Measurements from ENCODE around the gene KRT28.

Gene KRT28, protein sequence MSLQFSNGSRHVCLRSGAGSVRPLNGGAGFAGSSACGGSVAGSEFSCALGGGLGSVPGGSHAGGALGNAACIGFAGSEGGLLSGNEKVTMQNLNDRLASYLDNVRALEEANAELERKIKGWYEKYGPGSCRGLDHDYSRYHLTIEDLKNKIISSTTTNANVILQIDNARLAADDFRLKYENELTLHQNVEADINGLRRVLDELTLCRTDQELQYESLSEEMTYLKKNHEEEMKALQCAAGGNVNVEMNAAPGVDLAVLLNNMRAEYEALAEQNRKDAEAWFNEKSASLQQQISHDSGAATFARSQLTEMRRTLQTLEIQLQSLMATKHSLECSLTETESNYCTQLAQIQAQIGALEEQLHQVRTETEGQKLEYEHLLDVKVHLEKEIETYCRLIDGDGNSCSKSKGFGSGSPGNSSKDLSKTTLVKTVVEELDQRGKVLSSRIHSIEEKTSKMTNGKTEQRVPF

DNA sequence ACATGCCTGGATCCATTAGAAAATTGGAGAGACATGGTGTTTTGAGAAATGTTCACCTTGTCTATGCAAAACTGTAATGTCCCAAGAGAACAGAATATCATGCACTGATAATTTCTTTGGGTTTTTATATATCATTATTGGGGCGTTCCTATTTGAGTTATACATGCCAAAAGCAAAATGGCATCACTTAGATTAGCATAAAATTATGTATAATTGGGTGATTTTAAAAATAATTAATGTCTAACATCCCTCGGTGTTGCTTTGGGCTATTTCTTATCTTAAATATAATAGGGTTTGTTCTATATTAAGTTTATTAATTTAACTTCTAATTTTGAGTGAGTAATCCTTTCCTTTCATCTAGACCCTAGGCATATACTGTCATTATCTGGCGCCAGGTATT, at the start of gene KRT28:
Gene KRT28, minus strand, starts transcription at position 101 of the 400 bp plus-strand sequence. Its CDS starts 66 bp downstream, at position 35.
- no peak within 1 kb of the TSS for H3K4me3 ChIP-seq (ENCODE audit: low read depth, low read length)

DNA sequence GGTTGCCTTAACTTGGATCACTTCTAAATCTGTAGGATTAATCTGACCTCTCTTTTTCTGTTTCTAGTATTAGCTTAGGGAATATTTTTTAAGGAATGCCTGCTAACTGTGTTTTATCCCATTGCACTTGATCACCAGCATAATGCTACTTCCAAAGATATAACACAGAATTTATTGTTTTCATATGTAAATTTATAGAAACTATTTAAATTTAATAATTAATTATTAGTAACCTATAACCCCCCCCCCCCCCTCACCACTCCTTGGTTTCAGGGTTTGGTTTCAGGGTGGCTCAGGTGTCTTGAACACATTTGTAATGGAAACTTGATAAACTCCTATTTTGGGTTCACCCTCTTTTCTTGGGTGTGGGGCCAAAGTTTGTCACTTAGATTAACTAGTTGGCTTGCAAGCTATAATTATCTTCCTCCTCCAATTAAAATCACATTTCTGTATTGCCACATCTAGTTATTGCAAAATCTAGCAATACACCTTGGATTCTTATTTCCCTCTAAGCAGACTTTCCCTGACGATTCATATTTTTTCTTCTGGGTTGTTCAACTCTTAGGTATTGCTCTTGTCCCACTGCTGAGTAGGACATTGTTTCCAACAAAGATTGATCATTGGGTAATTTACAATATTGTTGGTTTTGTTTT, 49.0 kb upstream of the KRT28 start:
- no peak overlapping the region for H3K4me3 ChIP-seq (ENCODE audit: low read depth, low read length)

DNA sequence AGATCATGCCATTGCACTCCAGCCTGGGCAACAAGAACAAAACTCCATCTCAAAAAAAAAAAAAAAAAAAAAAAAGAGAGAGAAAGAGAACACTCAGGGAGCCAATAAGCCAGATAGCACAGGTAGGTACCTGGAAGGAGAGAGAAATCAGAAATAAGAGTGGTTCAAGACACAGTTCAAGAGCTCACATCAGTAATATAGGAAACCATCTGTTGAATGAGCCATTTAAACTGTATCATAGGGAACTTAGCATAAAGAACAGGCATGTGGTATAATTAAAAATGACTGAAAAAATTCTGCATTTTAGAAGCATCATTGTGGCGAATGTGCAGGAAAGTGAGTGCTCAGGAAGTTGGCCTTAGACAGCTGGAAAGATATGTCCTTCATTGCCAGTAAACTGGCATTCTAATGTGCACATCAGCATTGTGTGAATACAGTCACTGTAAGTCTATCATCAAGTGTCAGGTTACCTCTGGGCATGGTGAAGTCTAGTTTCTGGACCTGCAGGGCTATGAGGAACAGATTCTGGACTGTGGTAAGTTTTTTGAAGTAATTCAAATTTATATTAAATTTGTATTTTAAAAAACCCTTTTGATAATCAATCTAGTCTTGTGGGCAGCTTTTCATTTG, 46.9 kb upstream of the KRT28 start:
- H3K4me3 ChIP-seq (ENCODE audit: low read depth, low read length) = no peak overlapping the region

DNA sequence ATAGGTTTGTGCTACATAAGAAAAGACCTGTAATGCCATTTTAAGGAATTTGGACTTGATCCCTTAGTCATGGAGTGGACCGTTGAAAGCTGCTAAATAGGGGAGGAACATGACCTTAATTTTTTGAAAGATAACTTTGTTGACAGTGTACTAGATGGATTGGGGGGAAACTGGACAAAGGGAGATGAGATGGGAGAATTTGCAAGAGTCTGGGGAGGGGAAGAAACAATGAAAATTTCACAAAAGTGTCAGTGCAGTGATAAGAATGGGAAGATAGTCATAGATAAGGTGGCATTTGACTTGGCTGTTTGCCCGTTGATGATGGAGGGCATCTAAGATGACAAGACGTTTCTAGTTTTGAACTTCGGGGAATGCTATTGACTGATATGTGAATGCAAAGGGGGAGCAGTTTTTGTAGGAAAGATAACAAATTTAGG, 44.9 kb upstream of the KRT28 start:
- no peak overlapping the region for H3K4me3 ChIP-seq (ENCODE audit: low read depth, low read length)

DNA sequence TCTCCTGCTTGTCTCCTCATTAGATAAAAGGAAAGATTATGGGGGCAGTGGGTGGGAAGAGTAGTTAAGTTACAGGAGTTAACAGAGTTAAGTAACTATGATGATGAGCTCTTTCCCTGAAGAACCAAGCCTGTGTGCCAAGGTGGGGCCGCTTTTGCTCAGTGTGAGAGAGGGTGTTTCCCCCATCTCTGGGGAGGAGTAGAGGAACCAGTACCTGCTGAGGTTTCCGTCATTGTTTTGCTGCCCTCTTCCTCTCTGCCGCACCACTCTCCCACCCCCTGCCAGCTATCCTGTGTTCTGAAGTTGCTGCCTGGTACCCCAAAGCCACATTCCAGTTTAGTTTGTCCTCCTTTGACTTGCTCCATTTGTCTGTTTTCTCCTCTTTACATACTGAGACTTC, 43.5 kb upstream of the KRT28 start:
- H3K4me3 ChIP-seq (ENCODE audit: low read depth, low read length) = no peak overlapping the region

DNA sequence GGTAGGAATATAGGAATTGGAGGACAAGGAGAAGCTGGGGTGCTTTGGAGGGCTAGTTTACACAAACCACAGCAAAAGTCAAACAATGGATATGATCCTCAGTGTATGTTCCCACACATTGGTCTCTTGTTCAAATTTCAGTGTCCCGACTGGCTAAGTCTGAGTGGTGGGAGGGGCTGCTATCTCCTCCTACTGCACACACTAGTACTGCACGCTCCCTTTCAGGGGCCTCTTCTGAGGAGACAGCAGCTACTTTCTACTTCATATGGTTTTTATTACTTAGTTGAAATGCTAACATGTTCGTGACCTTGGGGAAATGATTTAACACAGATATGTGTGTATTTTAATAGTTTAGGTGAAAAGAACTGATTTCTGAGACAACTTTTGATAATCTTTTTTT, 41.5 kb upstream of the KRT28 start:
- no peak overlapping the region for H3K4me3 ChIP-seq (ENCODE audit: low read depth, low read length)

DNA sequence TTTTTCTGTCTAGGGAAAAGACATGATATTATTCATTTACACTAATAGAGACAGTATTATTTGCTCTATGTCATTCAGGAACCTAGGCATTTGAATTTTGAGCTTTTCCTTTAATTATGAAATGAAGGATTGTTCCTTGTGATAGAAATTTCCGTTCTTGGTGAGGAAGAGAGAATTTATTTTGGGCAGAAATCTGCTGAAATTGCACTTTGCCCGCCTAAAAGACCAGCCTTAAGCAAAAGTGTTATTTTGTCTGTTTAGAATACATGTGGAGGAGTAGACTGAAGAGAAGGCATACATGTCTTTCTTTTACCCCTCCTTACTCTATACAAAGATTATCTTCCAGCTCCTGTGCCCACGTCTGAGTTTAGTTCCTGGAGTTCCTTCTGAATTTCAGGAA, 39.4 kb upstream of the KRT28 start:
- H3K4me3 ChIP-seq (ENCODE audit: low read depth, low read length) = no peak overlapping the region

DNA sequence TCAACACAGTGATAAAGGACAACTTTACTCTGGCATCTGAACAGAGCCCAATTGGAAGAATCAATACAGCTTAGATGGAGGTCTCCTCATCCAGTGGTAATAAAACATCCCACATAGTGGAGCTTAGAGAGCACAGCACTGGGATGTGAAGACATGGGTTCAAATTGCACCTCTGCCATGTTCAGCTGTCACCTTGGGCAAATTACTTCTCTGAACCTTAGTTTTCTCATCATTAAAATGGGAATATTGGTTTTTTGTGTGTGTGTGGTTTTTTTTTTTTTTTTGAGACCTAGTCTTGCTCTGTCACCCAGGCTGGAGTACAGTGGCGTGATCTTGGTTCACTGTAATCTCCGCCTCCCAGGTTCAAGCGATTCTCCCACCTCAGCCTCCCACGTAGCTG, 36.3 kb upstream of the KRT28 start:
- no peak overlapping the region for H3K4me3 ChIP-seq (ENCODE audit: low read depth, low read length)

DNA sequence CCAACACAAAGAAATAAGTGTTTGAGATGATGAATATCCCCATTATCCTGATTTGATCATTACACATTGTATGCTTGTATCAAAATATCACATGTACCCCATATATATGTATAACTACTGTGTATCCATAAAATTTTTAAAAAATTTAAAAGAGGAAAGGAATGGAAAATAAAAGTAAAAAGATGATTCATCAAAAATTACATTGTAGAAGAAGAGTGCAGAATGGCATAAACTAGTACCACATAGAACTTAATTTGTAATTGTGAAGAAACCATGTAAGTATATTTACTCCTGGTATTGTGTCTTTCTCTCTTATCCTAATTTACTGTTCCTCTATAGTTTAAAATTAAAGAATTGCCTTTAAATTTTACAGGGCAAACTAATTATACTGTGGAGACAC, 34.1 kb upstream of the KRT28 start:
- H3K4me3 ChIP-seq (ENCODE audit: low read depth, low read length) = no peak overlapping the region

DNA sequence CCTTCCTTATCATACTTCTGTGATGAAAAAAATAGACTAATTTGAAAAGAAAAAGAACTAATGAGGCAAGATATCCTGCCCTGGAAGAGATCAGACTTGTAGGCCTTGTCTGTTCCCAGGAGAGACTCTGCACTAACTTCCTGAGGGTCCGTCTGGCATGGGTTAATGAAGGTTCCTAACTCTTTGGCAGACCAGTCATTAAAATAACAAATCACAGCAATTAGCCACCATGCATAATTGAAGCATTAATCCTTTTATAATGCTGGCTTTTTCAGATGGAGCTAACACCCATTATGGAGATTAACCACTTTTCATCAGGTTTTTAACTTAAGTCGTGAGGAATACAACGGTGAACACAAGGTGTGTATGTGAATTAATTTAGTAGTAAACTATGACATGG, 33.1 kb upstream of the KRT28 start:
- H3K4me3 ChIP-seq (ENCODE audit: low read depth, low read length) = no peak overlapping the region

DNA sequence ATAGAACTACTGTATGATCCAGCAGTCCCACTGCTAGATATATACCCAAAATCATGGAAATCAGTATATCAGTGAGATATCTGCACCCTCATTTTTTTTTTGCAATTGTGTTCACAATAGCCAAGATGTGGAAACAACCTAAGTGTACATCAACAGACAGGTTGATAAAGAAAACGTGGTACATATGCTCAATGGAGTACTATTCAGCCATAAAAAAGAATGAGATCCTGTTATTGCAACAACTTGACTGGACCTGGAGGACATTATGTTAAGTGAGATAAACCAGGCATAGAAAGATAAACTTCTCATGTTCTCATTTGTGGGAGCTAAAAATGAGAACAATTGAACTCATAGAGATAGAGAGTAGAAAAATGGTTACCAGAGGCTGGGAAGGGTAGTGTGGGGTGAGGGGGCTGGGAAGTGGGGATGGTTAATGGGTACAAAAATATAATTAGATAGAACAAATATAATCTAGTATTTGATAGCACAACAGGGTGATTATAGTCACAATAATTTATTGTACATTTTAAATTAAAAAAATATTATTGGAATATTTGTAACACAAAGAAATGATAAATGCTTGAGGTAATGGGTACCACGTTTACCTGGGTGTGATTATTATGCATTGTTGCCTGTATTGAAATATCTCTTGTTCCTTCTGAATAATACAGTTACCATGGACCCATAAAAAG, 30.5 kb upstream of the KRT28 start:
- H3K4me3 ChIP-seq (ENCODE audit: low read depth, low read length) = no peak overlapping the region

DNA sequence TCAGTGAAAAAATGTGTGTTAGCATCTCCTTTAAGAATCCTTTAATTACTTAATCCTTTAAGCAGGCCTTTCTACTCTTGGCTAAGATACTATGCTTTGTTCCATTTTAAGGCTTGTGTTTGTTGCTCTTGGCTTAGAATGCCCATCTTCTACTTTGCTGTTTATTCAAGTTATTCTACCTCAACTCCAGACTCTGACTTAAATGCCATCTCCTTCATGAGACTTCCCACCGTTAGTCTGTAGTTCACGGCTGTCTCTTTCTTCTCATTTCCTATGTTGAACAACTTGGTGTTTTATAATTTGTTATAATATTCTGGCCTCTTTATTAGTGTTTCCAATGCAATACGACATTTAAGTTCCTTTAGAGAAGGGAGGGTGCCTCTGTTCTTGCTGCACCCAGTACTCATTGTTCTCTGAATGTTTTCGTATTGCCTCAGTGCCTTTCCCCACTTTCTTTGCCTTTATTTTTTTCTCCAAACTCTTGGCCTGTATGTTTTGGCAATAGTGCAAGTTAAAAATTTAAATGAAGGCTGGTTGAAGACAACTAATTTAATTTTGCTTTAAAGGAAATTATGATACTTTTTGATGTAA, 28.8 kb upstream of the KRT28 start:
- H3K4me3 ChIP-seq (ENCODE audit: low read depth, low read length) = no peak overlapping the region

DNA sequence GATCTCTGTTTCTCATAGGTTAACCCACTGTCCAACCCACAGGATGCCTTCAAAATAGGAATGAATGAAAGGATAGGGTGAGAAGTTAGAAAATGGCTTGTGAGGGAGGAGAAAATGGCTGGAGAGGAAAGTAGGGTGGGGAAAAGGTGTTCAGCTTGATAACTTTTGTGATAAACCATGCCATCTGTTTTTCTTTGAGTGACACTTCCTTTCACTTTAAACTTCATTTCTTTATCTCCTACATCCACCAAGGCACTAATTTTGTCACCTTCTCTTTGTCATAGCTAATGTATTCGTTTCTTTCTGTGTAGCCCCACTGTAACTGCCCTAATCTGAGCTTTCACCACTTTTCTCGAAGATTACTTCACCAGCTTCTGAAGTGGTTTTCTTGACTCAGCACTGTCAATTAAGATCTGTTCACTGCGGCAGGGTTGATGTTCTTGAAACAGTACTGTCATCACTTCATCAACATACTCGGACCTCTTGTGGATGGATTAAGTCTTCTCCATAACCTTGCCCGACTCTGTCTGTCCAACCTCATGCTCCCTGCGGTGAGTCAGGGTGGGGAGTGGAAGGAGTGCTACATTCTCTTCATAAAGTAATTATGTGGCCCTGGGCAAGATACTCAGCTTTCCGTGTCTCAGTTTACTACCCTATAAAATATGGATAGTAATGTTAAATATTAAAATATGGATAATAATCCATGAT, 28.1 kb upstream of the KRT28 start:
- H3K4me3 ChIP-seq (ENCODE audit: low read depth, low read length) = no peak overlapping the region

DNA sequence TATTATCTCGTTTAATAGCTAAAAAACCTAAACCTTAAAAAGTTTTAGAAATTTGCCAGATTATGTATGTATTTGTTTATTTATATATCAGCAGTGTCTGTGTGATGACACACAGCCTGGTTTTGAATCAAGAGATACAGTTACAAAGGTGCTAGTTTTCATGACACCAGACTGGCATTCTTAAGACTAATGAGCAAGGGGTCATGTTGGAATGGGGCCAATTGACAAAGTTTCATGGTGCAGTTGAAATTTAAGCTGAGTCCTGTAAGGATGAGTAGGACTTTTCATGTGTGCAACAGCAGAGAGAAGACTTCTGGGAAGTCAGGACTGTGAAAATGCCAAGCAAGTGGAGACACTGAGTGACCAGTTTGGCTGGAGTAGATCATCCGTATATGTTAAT, 25.8 kb upstream of the KRT28 start:
- no peak overlapping the region for H3K4me3 ChIP-seq (ENCODE audit: low read depth, low read length)

DNA sequence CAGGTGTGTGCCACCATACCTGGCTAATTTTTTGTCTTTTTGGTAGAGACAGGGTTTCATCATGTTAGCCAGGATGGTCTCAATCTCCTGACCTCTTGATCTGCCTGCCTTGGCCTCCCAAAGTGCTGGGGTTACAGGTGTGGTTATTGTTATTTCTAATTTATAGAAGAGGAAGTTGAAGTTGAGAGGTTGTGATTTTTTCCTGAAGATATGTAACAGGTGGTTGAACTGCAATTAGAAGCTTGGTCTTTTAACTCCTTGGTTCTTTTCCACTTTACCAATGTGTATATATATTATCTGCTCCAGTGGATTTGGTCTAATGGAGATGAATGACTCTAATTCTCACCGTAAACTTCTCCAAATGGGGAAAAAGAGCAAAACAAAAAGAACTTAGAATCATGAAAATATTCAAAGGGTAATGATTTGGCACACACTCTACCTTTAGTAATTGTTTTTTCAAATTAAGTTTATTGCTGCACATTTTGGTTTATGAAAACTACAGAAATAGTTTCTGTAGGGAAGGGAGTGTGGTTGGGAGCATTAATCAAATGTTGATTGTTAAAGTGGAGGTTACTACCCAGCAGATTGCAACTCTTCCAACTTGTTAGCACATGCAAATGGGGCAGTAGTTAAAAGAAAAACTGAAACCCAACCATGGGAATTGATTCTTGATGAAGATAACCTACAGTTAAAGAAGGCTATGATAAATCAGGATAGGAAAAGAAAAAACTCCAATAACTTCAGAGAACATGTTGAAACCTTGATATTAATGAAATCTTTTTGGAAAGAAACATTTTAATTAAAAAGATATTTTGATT, 24.5 kb upstream of the KRT28 start:
- H3K4me3 ChIP-seq (ENCODE audit: low read depth, low read length) = no peak overlapping the region

DNA sequence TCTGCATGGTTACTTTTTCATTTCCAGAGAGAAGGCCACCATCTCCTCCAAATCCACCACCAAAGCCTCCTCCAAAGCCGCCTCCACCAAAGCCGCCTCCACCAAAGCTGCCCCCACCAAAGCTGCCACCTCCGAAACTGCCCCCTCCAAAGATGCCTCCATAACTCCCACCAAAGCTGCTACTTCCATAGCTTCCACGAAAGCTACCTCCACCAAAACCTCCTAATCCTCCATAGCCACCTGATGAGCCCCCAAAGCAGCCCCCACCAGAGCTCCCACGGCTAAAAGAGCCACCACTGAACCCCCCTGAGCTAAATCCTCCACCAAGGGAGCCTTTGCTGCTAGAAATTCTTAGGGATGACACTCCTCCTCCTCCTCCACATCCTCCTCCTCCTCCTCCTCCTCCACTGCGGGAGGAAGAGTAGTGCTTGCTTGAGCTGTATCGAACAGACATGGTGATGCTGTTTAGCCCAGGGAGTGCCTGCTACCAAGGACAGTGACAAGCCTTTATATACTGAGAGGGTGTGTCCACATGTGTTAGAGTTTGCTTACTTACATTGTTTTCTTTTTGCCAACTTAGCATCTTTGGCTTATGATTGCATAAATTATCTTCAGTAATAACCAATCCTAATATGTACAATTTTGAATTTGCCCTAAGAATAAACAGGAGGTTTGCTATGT, 22.5 kb upstream of the KRT28 start, which contains the start of gene KRT10:
Gene KRT10, minus strand, starts transcription at position 483 of the 681 bp plus-strand sequence. Its CDS starts 29 bp downstream, at position 454.
- no peak within 1 kb of the TSS for H3K4me3 ChIP-seq (ENCODE audit: low read depth, low read length)

DNA sequence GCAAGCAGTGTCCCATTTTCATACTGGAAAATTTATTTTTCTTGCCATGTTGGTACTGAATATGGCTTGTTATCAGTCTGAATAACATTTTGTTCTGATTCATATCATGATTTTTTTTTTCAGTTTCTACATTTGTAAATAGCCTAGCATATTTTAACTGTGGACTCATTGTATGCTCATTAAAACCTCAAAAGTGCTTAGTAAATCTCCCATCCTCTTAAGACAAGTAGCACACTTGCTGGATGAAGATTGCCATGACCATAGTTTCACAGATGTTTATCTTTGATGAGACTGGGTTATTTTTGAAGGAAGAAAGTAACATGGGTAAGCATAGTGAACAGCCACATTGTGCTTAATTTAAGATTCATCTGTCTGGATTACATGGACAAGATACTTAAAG, 21.8 kb upstream of the KRT28 start:
- no peak overlapping the region for H3K4me3 ChIP-seq (ENCODE audit: low read depth, low read length)

DNA sequence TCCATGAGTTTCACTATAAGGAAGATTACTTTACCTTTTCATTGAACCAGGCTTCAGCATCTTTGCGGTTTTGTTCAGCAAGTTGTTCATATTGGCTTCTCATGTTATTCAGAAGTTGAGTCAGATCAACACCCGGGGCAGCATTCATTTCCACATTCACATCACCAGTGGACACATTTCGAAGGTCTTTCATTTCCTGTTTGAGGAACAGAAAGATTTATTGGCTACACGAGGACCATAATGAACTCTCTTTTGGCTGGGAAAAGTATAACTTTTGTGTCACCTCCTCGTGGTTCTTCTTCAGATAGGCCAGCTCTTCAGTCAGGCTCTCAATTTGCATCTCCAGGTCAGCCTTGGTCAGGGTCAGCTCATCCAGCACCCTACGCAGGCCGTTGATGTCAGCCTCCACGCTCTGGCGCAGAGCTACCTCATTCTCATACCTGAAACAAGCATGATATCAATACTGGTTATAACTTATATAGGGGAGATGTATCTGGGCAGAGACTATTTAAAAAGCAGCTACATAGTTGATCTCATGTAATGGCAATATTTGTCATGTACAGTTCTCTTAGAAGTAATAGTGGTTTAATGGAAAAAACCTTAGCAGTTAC, 20.6 kb upstream of the KRT28 start:
- H3K4me3 ChIP-seq (ENCODE audit: low read depth, low read length) = no peak overlapping the region
